Neuronal stem cell (in vitro differentiated cells): Measurements from ENCODE around the gene MAPK8IP1.

Experiments
- DNase-seq: peaks from one replicate; pipeline ENCODE4 v3.0.0-alpha.2; 2013; ENCODE audit warnings: low spot score
- H2AFZ ChIP-seq: one replicate; pipeline ENCODE4 v1.6.1; 2013; ENCODE audit warnings: mild to moderate bottlenecking, low read length, inconsistent platforms
- H2AK5ac ChIP-seq: 2 replicates; pipeline ENCODE4 v1.6.1; 2013; ENCODE audit warnings: low read depth, mild to moderate bottlenecking, inconsistent platforms, low read length, moderate library complexity, mixed read lengths
- H2BK120ac ChIP-seq: 2 replicates; pipeline ENCODE4 v1.6.1; 2013; ENCODE audit warnings: low read depth, mild to moderate bottlenecking, inconsistent platforms, low read length, moderate library complexity, mixed read lengths
- H2BK12ac ChIP-seq: one replicate; pipeline ENCODE4 v1.6.1; 2013; ENCODE audit warnings: low read length, inconsistent platforms
- H2BK15ac ChIP-seq: 2 replicates; pipeline ENCODE4 v1.6.1; 2013; ENCODE audit warnings: mild to moderate bottlenecking, low read length, inconsistent platforms, mixed read lengths
- H2BK5ac ChIP-seq: one replicate; pipeline ENCODE4 v1.6.1; 2013; ENCODE audit warnings: inconsistent platforms, mild to moderate bottlenecking, low read length, moderate library complexity
- H3K14ac ChIP-seq: one replicate; pipeline ENCODE4 v1.6.1; 2013; ENCODE audit warnings: low read length, inconsistent platforms
- H3K18ac ChIP-seq: 2 replicates; pipeline ENCODE4 v1.6.1; 2013; ENCODE audit warnings: low read length, inconsistent platforms
- H3K23ac ChIP-seq: 2 replicates; pipeline ENCODE4 v1.6.1; 2013; ENCODE audit warnings: low read depth, mild to moderate bottlenecking, mixed read lengths, low read length, inconsistent platforms; ENCODE audit not compliant: poor library complexity
- H3K27ac ChIP-seq: replicated peaks from 3 replicates; pipeline ENCODE4 v1.5.1; 2013; ENCODE audit warnings: low read length, inconsistent platforms
- H3K27me3 ChIP-seq, 3 experiments: 2 replicates each; pipeline ENCODE4 v1.6.1; 2013; ENCODE audit warnings: low read length in 3 of 3, mild to moderate bottlenecking in 2 of 3, inconsistent platforms in 1 of 3, low read depth in 1 of 3, mixed read lengths in 1 of 3, moderate library complexity in 1 of 3; ENCODE audit not compliant: control insufficient read depth in 3 of 3, insufficient read depth in 3 of 3
- H3K36me3 ChIP-seq, 2 donors: replicated peaks in 1 of 2; 2 replicates each; pipeline ENCODE4 v1.6.1; 2013; ENCODE audit warnings: low read length in 2 of 2; ENCODE audit not compliant: control insufficient read depth in 2 of 2, insufficient read depth in 2 of 2
- H3K4ac ChIP-seq: 2 replicates; pipeline ENCODE4 v1.6.1; 2013; ENCODE audit warnings: inconsistent platforms, mild to moderate bottlenecking, low read length, moderate library complexity
- H3K4me1 ChIP-seq, 2 donors: 1 replicate in 1 of 2; 2 replicates in 1 of 2; pipeline ENCODE4 v1.6.1; 2013; ENCODE audit warnings: low read length in 2 of 2, low read depth in 1 of 2; ENCODE audit not compliant: control insufficient read depth in 2 of 2, insufficient read depth in 1 of 2
- H3K4me2 ChIP-seq: one replicate; pipeline ENCODE4 v1.6.1; 2013; ENCODE audit warnings: mild to moderate bottlenecking, low read length, inconsistent platforms; ENCODE audit not compliant: insufficient read depth, poor library complexity, severe bottlenecking
- H3K4me3 ChIP-seq, 2 donors: 2 replicates each; pipeline ENCODE4 v1.5.1; 2013; ENCODE audit warnings: low read length in 2 of 2, mild to moderate bottlenecking in 2 of 2, inconsistent platforms in 1 of 2, moderate library complexity in 1 of 2
- H3K79me1 ChIP-seq: one replicate; pipeline ENCODE4 v1.6.1; 2013; ENCODE audit warnings: low read depth, mild to moderate bottlenecking, inconsistent platforms, low read length, moderate library complexity
- H3K9ac ChIP-seq: one replicate; pipeline ENCODE4 v1.6.1; 2013; ENCODE audit warnings: mild to moderate bottlenecking, low read depth, low read length, inconsistent platforms; ENCODE audit not compliant: poor library complexity
- H3K9me3 ChIP-seq, 2 donors: replicated peaks in 1 of 2; 2 replicates each; pipeline versions ENCODE3 to v1.6.1; 2013; ENCODE audit warnings: low read length in 2 of 2, mild to moderate bottlenecking in 2 of 2, inconsistent platforms in 1 of 2, low read depth in 1 of 2, mixed read lengths in 1 of 2, moderate library complexity in 1 of 2; ENCODE audit not compliant: control insufficient read depth in 2 of 2, insufficient read depth in 1 of 2
- H4K8ac ChIP-seq: one replicate; pipeline ENCODE4 v1.6.1; 2013; ENCODE audit warnings: low read depth, mild to moderate bottlenecking, inconsistent platforms, low read length, moderate library complexity
- H4K91ac ChIP-seq: one replicate; pipeline ENCODE4 v1.6.1; 2013; ENCODE audit warnings: low read length, low read depth, mild to moderate bottlenecking, inconsistent platforms; ENCODE audit not compliant: poor library complexity
- WGBS, 2 donors: extraction: QIAGEN DNeasy Blood & Tissue Kit; methylation state at CpG; one replicate each; pipeline ENCODE4 v1.1.7; 2013; ENCODE audit warnings: missing lambda C conversion rate in 2 of 2, mixed read lengths in 1 of 2; ENCODE audit not compliant: insufficient read length in 2 of 2, insufficient replicate concordance in 1 of 2; ENCODE audit errors: extremely low coverage in 2 of 2; 5-methylcytosine and 5-hydroxymethylcytosine counted together

The MAPK8IP1 gene

DNA sequence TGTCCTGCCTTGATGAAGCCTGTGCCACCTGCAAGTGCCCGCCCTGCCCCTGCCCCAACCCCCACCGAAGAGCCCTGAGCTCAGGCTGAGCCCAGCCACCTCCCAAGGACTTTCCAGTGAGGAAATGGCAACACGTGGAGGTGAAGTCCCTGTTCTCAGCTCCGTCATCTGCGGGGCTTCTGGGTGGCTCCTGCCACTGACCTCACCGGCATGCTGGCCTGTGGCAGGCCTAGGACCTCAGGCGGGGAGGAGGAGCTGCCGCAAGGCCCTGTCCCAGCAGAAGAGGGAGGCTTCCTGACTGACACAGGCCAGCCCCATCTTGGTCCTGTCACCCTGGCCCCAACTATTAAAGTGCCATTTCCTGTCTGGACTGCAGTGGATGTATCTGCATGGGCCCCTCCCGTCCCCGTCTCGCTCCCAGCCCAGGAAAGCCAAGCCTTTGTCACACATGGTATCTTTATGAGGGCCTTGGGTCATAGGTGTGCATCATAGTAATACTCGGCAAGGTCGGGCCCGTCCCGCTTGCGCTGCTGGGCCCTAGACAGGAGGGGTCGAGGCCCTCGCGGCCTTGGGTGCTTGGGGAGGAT, 20.7 kb downstream of the MAPK8IP1 start:
- H3K4ac ChIP-seq = no peak overlapping the region
- H3K9ac ChIP-seq = no peak overlapping the region
- H2BK5ac ChIP-seq = no peak overlapping the region
- no peak overlapping the region for H2BK15ac ChIP-seq
- H3K27ac ChIP-seq = no peak overlapping the region
- H3K4me2 ChIP-seq = no peak overlapping the region
- no peaks in the 10 kb centered on the region for H3K9me3 ChIP-seq
- H3K27me3 ChIP-seq = peaks cover 0 to under 1% (median 0%) of the 10 kb centered on the region in 3 experiments
- H2BK120ac ChIP-seq = no peak overlapping the region
- H2AK5ac ChIP-seq = peak overlapping the region; percentile 56
- peak overlapping the region; percentile 47 for H3K14ac ChIP-seq
- H3K18ac ChIP-seq = no peak overlapping the region
- H3K4me1 ChIP-seq = peaks cover 5 to 6% of the 10 kb centered on the region in 2 donors
- H4K8ac ChIP-seq = no peak overlapping the region
- no peaks in the 10 kb centered on the region for H3K79me1 ChIP-seq
- no peak overlapping the region for H2AFZ ChIP-seq
- no CpG with 5 or more reads among the region's 19 CpGs for WGBS, 2 donors
- H3K36me3 ChIP-seq = peaks cover 15 to 48% of the 10 kb centered on the region in 2 donors
- peak overlapping the region; percentile 43 for H3K23ac ChIP-seq
- H4K91ac ChIP-seq = no peak overlapping the region
- H2BK12ac ChIP-seq = no peak overlapping the region
- no peak for DNase-seq
- H3K4me3 ChIP-seq = no peak overlapping the region

DNA sequence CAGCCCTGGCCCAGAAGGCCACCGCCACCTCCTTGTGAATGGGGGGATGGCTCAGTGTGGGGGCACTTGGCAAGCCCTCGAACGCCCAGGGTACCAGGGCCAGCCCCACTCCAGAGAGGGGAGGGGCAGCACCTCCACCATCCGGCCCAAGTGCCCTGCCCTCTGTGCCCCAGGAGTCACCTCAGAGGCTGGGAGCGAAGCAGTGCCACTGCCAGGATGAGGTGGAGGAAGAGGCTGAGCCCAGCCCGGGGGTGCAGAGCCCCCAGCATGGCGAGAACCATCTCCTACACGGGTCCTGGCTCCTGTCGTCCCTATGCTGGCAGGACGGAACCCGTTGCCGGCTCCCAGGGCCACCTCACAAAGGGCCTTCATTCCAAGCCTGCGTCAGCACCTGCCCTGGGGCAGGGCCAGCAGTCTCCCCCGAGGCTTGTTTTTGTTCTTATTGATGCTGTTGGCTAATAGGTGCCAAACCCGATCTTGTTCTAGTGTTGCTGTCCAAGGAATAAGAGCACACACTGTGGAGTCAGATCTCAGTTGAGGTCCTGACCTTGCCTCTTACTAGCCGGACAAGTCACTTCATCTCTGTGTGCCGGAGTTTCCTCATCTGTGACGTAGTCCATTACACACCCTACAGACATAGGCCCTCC, 21.6 kb downstream of the MAPK8IP1 start, which contains the start of gene FREY1:
Gene FREY1, minus strand, starts transcription at position 307 of the 647 bp plus-strand sequence. Its CDS starts 26 bp downstream, at position 281.
- Histone ChIP-seq H3K27ac (no peak within 1 kb of the TSS), H2BK12ac (no peak within 1 kb of the TSS), H3K4ac (no peak within 1 kb of the TSS), H3K9ac (peak within 1 kb of the TSS; percentile 25), H3K18ac (no peak within 1 kb of the TSS), H4K91ac (no peak within 1 kb of the TSS), H3K9me3 (no peaks in the 10 kb centered on the region), H3K4me1 (peaks cover 0 to 3% of the 10 kb centered on the region in 2 donors), H3K4me2 (no peak within 1 kb of the TSS), H2AK5ac (peak within 1 kb of the TSS; percentile 56), H3K79me1 (no peaks in the 10 kb centered on the region), H3K27me3 (no peaks in the 10 kb centered on the region), H3K4me3 (no peak within 1 kb of the TSS), H4K8ac (no peak within 1 kb of the TSS), H2BK15ac (no peak within 1 kb of the TSS), H2BK120ac (no peak within 1 kb of the TSS), H3K14ac (peak within 1 kb of the TSS; percentile 47), H2BK5ac (no peak within 1 kb of the TSS), H3K23ac (peak within 1 kb of the TSS; percentile 43), H2AFZ (no peak within 1 kb of the TSS), H3K36me3 (peaks cover 15 to 52% of the 10 kb centered on the region in 2 donors)
- WGBS, 2 donors = no CpG with 5 or more reads among the region's 18 CpGs
- DNase-seq = no peak

DNA sequence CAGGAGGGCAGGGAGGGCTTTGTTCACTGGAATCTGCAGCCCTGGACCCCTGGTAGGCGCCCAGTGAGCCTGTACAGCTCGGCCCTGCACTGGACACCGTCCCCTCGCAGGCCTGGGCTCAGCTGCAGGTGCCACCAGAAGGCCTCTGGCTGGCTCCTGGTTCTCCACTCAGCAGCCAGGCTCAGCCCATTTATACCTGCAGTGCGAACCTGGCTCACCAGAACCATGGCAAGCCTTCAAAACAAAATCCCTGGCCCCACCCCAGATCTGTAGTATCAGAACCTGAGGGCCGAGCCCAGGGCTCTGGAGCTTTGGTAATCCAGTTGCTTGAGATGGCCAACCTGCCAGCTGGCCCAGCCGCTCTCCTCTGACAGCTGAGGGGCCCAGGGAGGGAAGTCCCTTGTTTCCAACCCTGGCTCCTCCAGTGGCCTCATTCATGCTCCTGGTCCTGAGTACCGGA, 22.5 kb downstream of the MAPK8IP1 start:
- DNase-seq = no peak
- Histone ChIP-seq H3K36me3 (peaks cover 13 to 48% of the 10 kb centered on the region in 2 donors), H4K91ac (no peak overlapping the region), H3K14ac (no peak overlapping the region), H3K4me2 (no peak overlapping the region), H3K4me3 (no peak overlapping the region), H3K79me1 (no peaks in the 10 kb centered on the region), H2BK120ac (no peak overlapping the region), H2AK5ac (no peak overlapping the region), H2BK5ac (no peak overlapping the region), H3K9me3 (no peaks in the 10 kb centered on the region), H4K8ac (no peak overlapping the region), H2AFZ (no peak overlapping the region), H3K27ac (no peak overlapping the region), H3K9ac (no peak overlapping the region), H2BK15ac (no peak overlapping the region), H3K18ac (no peak overlapping the region), H3K4ac (no peak overlapping the region), H3K23ac (no peak overlapping the region), H3K4me1 (peaks cover 0 to 3% of the 10 kb centered on the region in 2 donors), H3K27me3 (no peaks in the 10 kb centered on the region), H2BK12ac (no peak overlapping the region)
- no CpG with 5 or more reads among the region's 8 CpGs for WGBS, 2 donors
